Kidney (tissue), 14 donors: ENCODE results near the gene SYTL4. TPM values are rescaled to one million over a fixed set of nuclear protein-coding genes. Genes with fewer than 3 reads are reported as not detected.

ENCODE experiments used
- DNase-seq, 5 donors: peaks; one replicate each; pipeline ENCODE4 v3.0.0-alpha.2; 2013 to 2020
- FAIRE-seq: peaks from 2 replicates; lab custom pipeline; 2012; peaks lifted over from hg19 to GRCh38; lab: Jason Lieb, UNC
- H3K27ac ChIP-seq, 2 donors: one replicate each; pipeline ENCODE4 v1.7.0; 2013; ENCODE audit warnings: low read depth in 2 of 2, low read length in 2 of 2, inconsistent platforms in 1 of 2
- H3K27me3 ChIP-seq: one replicate; pipeline ENCODE4 v1.7.1; 2013; ENCODE audit warnings: low read length, inconsistent platforms; ENCODE audit not compliant: control insufficient read depth, insufficient read depth
- H3K36me3 ChIP-seq, 3 donors: one replicate each; pipeline versions ENCODE4 v1.7.0 to v1.7.1; 2013; ENCODE audit warnings: low read length in 3 of 3, control low read depth in 1 of 3, inconsistent platforms in 1 of 3; ENCODE audit not compliant: insufficient read depth in 3 of 3, control insufficient read depth in 2 of 3
- H3K4me1 ChIP-seq, 3 donors: one replicate each; pipeline versions ENCODE4 v1.7.0 to v1.7.1; 2013; ENCODE audit warnings: low read length in 3 of 3, inconsistent platforms in 1 of 3, low read depth in 1 of 3; ENCODE audit not compliant: control insufficient read depth in 2 of 3, insufficient read depth in 2 of 3
- H3K4me3 ChIP-seq, 3 donors: one replicate each; pipeline versions ENCODE4 v1.7.0 to v1.8.1; 2013; ENCODE audit warnings: low read length in 3 of 3, control low read depth in 1 of 3, inconsistent platforms in 1 of 3
- H3K9ac ChIP-seq, 3 donors: one replicate each; pipeline versions ENCODE4 v1.7.0 to v1.7.1; 2013; ENCODE audit warnings: low read length in 3 of 3, control low read depth in 1 of 3, inconsistent platforms in 1 of 3
- H3K9me3 ChIP-seq, 3 donors: one replicate each; pipeline versions ENCODE4 v1.7.0 to v1.7.1; 2013; ENCODE audit warnings: low read length in 3 of 3, control low read depth in 1 of 3, inconsistent platforms in 1 of 3; ENCODE audit not compliant: control insufficient read depth in 2 of 3, insufficient read depth in 1 of 3
- CTCF ChIP-seq: IDR thresholded peaks from 3 replicates; pipeline ENCODE4 v1.5.1; 2012; ENCODE audit warnings: mild to moderate bottlenecking, moderate library complexity, borderline replicate concordance; ENCODE audit not compliant: insufficient read depth; ENCODE audit errors: extremely low read depth
- intact Hi-C: fragments of 100-400 bp; cut with DNase I; formaldehyde crosslinking; loops from one replicate; pipeline ENCODE4 v1.11.1; 2022
- polyA plus RNA-seq: library from polyadenylated mRNA; stranded (reverse); fragments of 350-450 nt; fragmentation: Illumina TruSeq; extraction: RNeasy Lipid Tissue Mini Kit (QIAGEN cat#74804); gene quantifications from one replicate; pipeline ENCODE4 v1.2.3, GENCODE V29; 2014; ENCODE audit warnings: low read depth, low replicate concordance; ENCODE audit not compliant: insufficient read depth
- total RNA-seq: library from RNA; stranded (reverse); fragmentation: NEBNext Ultra II Directional; extraction: Animal tissue kit (Norgen Biotek cat#: 25700); gene quantifications from one replicate; pipeline ENCODE4 v1.2.1, GENCODE V29; 2021
- donor health status: control.
- donor health status: control.
- donor health status: control.
- donor health status: control.
- donor health status: control.
- donor health status: DM: yes; HTN: yes; CAD: no.
- donor health status: Normal renal cell carcinoma (clear cell type).

The SYTL4 gene
- total and polyA plus RNA-seq, 2 donors from 2014 or later = 10.4 to 13.3 TPM

GRCh38 chrX:100662796-100663195 is 69.1 kb downstream of the SYTL4 start:
- Histone ChIP-seq H3K4me3 (no peak overlapping the region), H3K27ac (no peak overlapping the region), H3K27me3 (no peaks in the 10 kb centered on the region), H3K4me1 (no peaks in the 10 kb centered on the region), H3K9me3 (no peaks in the 10 kb centered on the region), H3K36me3 (no peaks in the 10 kb centered on the region), H3K9ac (no peak overlapping the region)
- no peak for TF ChIP-seq CTCF
- FAIRE-seq = no peak
- DNase-seq = no peak
- intact Hi-C loops = no loop called here

- Histone ChIP-seq H3K9ac (no peak overlapping the region), H3K9me3 (no peaks in the 10 kb centered on the region), H3K4me3 (no peak overlapping the region), H3K27ac (no peak overlapping the region), H3K4me1 (no peaks in the 10 kb centered on the region), H3K27me3 (no peaks in the 10 kb centered on the region), H3K36me3 (no peaks in the 10 kb centered on the region)
- peak in 1 of 5 donors; percentile 62 for DNase-seq
- FAIRE-seq = no peak
- intact Hi-C loops = no loop called here
- no peak for TF ChIP-seq CTCF
These were observed 69.8 kb downstream of the SYTL4 start for GRCh38 chrX:100662170-100662569.

- Histone ChIP-seq H3K4me3 (no peak overlapping the region), H3K27me3 (no peaks in the 10 kb centered on the region), H3K36me3 (no peaks in the 10 kb centered on the region), H3K27ac (no peak overlapping the region), H3K4me1 (no peaks in the 10 kb centered on the region), H3K9me3 (no peaks in the 10 kb centered on the region), H3K9ac (no peak overlapping the region)
- FAIRE-seq = no peak
- no peak for TF ChIP-seq CTCF
- DNase-seq = no peak
- intact Hi-C loops = no loop called here
These were observed 72.3 kb downstream of the SYTL4 start for GRCh38 chrX:100659431-100660137.
